Duodenal mucosa (tissue), 2 donors: ENCODE measurements around the gene GASK1B.

Source experiments
- H3K27ac ChIP-seq: one replicate; pipeline ENCODE4 v1.7.0; 2013; ENCODE audit warnings: low read depth, low read length
- H3K27me3 ChIP-seq, 2 donors: one replicate each; pipeline ENCODE4 v1.7.0; 2013; ENCODE audit warnings: low read length in 2 of 2, control low read depth in 1 of 2; ENCODE audit not compliant: insufficient read depth in 2 of 2, control insufficient read depth in 1 of 2
- H3K36me3 ChIP-seq, 2 donors: one replicate each; pipeline ENCODE4 v1.7.0; 2013; ENCODE audit warnings: low read length in 2 of 2, control low read depth in 1 of 2; ENCODE audit not compliant: insufficient read depth in 2 of 2, control insufficient read depth in 1 of 2
- H3K4me1 ChIP-seq, 2 donors: one replicate each; pipeline ENCODE4 v1.7.0; 2013; ENCODE audit warnings: low read length in 2 of 2, control low read depth in 1 of 2; ENCODE audit not compliant: insufficient read depth in 2 of 2, control insufficient read depth in 1 of 2
- H3K4me3 ChIP-seq, 2 donors: one replicate each; pipeline ENCODE4 v1.7.0; 2013; ENCODE audit warnings: low read length in 2 of 2, low read depth in 1 of 2
- H3K9ac ChIP-seq, 2 donors: one replicate each; pipeline ENCODE4 v1.7.0; 2013; ENCODE audit warnings: low read length in 2 of 2, low read depth in 1 of 2
- H3K9me3 ChIP-seq, 2 donors: one replicate each; pipeline ENCODE4 v1.7.0; 2013; ENCODE audit warnings: low read length in 2 of 2, control low read depth in 1 of 2; ENCODE audit not compliant: control insufficient read depth in 1 of 2

Gene GASK1B

DNA sequence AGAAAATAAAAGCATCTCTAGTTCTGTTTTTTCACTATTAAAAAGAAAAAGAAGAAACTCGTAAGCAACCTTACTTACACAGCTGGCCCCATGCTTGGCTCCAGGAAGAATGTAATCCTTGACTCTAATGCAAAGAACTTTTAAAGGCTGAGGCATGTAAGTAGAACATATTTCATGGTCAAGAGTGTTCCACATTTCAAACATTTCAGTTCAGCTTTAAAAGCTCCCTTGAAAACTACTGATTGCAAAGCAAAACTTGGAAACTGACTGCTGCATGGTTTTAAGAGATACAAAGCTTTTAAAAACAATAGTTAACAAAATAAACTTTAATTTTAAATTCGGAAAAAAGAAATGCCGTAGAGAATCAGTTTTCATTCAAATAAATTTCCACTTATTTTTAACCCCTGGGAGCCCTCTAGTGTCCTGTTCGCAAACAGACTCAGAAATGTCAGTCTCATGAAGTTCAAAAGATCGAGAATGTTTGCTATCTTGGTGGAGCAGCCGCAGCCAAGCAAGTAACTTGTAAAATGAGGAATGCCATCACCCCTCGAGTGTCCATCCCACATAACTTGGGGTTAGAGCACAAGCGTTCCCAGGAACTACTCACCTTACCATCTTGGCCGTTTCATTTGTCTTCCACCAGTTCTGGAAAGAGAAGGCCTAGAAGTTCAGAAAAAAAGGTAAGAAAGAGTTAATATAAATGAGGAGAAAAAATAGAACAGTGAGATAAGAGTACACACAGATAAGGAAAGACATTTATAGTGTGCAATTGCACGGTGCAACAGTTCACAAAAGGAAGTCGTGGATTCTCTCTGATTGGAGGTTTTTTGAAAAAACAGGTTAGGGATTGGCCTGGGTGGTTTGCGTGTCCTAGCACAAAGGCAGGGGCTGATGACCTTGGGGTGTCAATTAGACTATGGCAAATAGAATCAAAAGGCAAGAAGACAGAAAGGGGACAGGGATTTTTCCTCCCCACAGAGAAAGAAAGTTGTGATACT is at the start of gene GASK1B:
TSS of gene GASK1B (minus strand) at position 765 of the 998 bp plus-strand sequence. CDS start 1,650 bp downstream, outside the sequence.
- Histone ChIP-seq H3K4me3 (peak within 1 kb of the TSS; percentile 52 to 70), H3K9ac (peak within 1 kb of the TSS; percentile 33 to 49), H3K4me1 (peaks cover 14 to 16% of the 10 kb centered on the region in 2 donors)

GRCh38 chr4:158219623-158220022 is 46.8 kb upstream of the GASK1B start:
- no peaks in the 10 kb centered on the region for H3K27me3 ChIP-seq
- no peak overlapping the region for H3K4me3 ChIP-seq
- no peak overlapping the region for H3K27ac ChIP-seq
- H3K9ac ChIP-seq, result no peak overlapping the region
- H3K36me3 ChIP-seq, result peaks cover 14 to 24% of the 10 kb centered on the region in 2 donors
- no peaks in the 10 kb centered on the region for H3K9me3 ChIP-seq
- peaks cover 1 to 6% of the 10 kb centered on the region in 2 donors for H3K4me1 ChIP-seq

More for the DNA sequence above, at the start of gene GASK1B:
- H3K27me3 ChIP-seq, result no peaks in the 10 kb centered on the region
- no peak within 1 kb of the TSS for H3K27ac ChIP-seq
- H3K9me3 ChIP-seq, result no peaks in the 10 kb centered on the region
- H3K36me3 ChIP-seq, result no peaks in the 10 kb centered on the region

DNA sequence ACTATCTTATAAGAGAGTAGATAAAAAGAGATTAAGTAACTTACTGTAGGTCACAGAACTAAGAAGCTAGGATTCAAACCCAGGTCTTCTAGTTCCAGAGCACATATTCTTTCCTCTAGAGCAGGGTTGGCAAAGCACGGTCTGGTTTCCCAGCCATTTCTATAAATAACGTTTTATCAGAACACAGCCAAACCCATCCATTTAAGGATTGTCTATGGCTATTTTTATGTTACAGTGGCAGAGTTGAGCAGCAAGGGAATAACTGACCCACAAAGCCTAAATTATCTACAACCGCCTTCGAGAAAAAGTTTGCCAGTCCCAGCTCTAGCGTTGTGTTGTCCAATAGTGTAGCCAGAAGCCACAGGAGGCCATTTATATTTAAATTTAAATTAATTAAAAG is 44.9 kb upstream of the GASK1B start:
- H3K4me3 ChIP-seq, result no peak overlapping the region
- no peak overlapping the region for H3K27ac ChIP-seq
- H3K36me3 ChIP-seq, result peaks cover 14 to 28% of the 10 kb centered on the region in 2 donors
- no peaks in the 10 kb centered on the region for H3K9me3 ChIP-seq
- H3K4me1 ChIP-seq, result peaks cover 5 to 9% of the 10 kb centered on the region in 2 donors
- H3K9ac ChIP-seq, result no peak overlapping the region
- no peaks in the 10 kb centered on the region for H3K27me3 ChIP-seq

GRCh38 chr4:158214856-158215255 is 42.0 kb upstream of the GASK1B start:
- Histone ChIP-seq H3K9me3 (no peaks in the 10 kb centered on the region), H3K27me3 (no peaks in the 10 kb centered on the region), H3K36me3 (peaks cover 5 to 12% of the 10 kb centered on the region in 2 donors), H3K4me3 (no peak overlapping the region), H3K9ac (no peak overlapping the region), H3K27ac (no peak overlapping the region), H3K4me1 (peaks cover 15 to 21% of the 10 kb centered on the region in 2 donors)

- H3K9me3 ChIP-seq, result no peaks in the 10 kb centered on the region
- H3K4me3 ChIP-seq, result no peak overlapping the region
- H3K4me1 ChIP-seq, result peaks cover 15 to 21% of the 10 kb centered on the region in 2 donors
- no peak overlapping the region for H3K9ac ChIP-seq
- H3K27me3 ChIP-seq, result no peaks in the 10 kb centered on the region
- peaks cover 0 to 8% of the 10 kb centered on the region in 2 donors for H3K36me3 ChIP-seq
- H3K27ac ChIP-seq, result no peak overlapping the region
Observed at GRCh38 chr4:158213466-158213865, 40.6 kb upstream of the GASK1B start.

DNA sequence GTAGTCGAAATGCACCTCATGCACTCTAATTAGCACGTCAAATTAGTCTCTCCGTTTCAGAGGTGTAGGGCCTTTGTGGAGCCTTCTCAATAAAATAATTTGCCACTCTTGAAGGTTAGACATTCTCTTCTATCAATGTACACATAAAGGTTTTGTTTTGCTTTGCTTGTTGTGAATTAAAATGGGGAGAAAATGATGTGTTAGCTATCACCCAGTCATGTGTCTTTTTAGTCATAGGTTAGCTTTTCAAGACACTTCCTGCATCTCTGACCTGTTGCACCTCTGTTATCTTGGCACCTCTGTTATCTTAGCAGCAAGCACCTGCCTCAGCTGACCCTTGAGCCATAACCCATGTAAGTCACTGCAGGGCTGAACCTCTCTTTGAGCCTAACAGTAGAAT is 38.4 kb upstream of the GASK1B start:
- Histone ChIP-seq H3K4me3 (peak overlapping the region; percentile 74 to 76), H3K36me3 (peaks cover 0 to 8% of the 10 kb centered on the region in 2 donors), H3K27me3 (no peaks in the 10 kb centered on the region), H3K9me3 (no peaks in the 10 kb centered on the region), H3K4me1 (peaks cover 15 to 21% of the 10 kb centered on the region in 2 donors), H3K9ac (peak overlapping the region in 1 of 2 donors; percentile 60), H3K27ac (peak overlapping the region; percentile 3)

- Histone ChIP-seq H3K36me3 (peaks cover 0 to 8% of the 10 kb centered on the region in 2 donors), H3K27me3 (no peaks in the 10 kb centered on the region), H3K9me3 (no peaks in the 10 kb centered on the region), H3K9ac (peak within 1 kb of the TSS; percentile 55 to 60), H3K27ac (peak within 1 kb of the TSS; percentile 77), H3K4me1 (peaks cover 15 to 21% of the 10 kb centered on the region in 2 donors), H3K4me3 (peak within 1 kb of the TSS; percentile 74 to 76)
Observed at GRCh38 chr4:158209825-158210807, 37.3 kb upstream of the GASK1B start, which contains the start of gene TMEM144. Gene TMEM144 (plus strand): TSS chr4:158210486. CDS start chr4:158212668, 2,182 bp downstream.

- Histone ChIP-seq H3K4me3 (no peak overlapping the region), H3K4me1 (peaks cover 10 to 12% of the 10 kb centered on the region in 2 donors), H3K36me3 (peaks cover 0 to 8% of the 10 kb centered on the region in 2 donors), H3K9ac (no peak overlapping the region), H3K27ac (no peak overlapping the region), H3K27me3 (no peaks in the 10 kb centered on the region), H3K9me3 (no peaks in the 10 kb centered on the region)
Observed at GRCh38 chr4:158208963-158209640, 36.3 kb upstream of the GASK1B start.

- no peak overlapping the region for H3K9ac ChIP-seq
- no peak overlapping the region for H3K27ac ChIP-seq
- no peaks in the 10 kb centered on the region for H3K9me3 ChIP-seq
- H3K36me3 ChIP-seq, result no peaks in the 10 kb centered on the region
- H3K27me3 ChIP-seq, result no peaks in the 10 kb centered on the region
- H3K4me1 ChIP-seq, result no peaks in the 10 kb centered on the region
- H3K4me3 ChIP-seq, result no peak overlapping the region
Observed at GRCh38 chr4:158203929-158204328, 31.1 kb upstream of the GASK1B start.
